Panc1 (cell line): ENCODE results near the gene TIMM17B. TPM values are rescaled to one million over a fixed set of nuclear protein-coding genes. Genes with fewer than 3 reads are reported as not detected.

Source experiments
- ATAC-seq: fragments of 200-7000 bp; cut with Tn5 transposase; 2 replicates; pipeline ENCODE4 v1.9.1; 2020; ENCODE audit warnings: mild to moderate bottlenecking, moderate library complexity
- BruUV-seq: library from RNA; stranded (reverse); fragments of 400-500 nt; replicated peaks from 2 replicates; lab custom pipeline; 2021; lab: Mats Ljungman, UMichigan
- CTCF ChIA-PET: fragments of 300-600 bp; sonication (Branson Sonifier 250); formaldehyde crosslinking; loops from one replicate; lab custom pipeline; 2022; ENCODE audit warnings: antibody characterized with exemption; lab: Charles Lee
- POLR2A ChIA-PET: fragments of 300-600 bp; sonication (Branson Sonifier 250); formaldehyde crosslinking; loops from one replicate; lab custom pipeline; 2022; ENCODE audit warnings: antibody characterized with exemption; lab: Charles Lee
- DNase-seq: peaks from one replicate; pipeline ENCODE4 v3.0.0-alpha.2; 2010; ENCODE audit warnings: low read depth, low spot score
- H3K27ac ChIP-seq: 2 replicates; pipeline ENCODE4 v1.5.1; 2011; ENCODE audit warnings: mild to moderate bottlenecking, low read length, inconsistent platforms
- H3K27me3 ChIP-seq: fragments of 200-500 bp; sonication (Bioruptor generic); 2 replicates; pipeline ENCODE4 v1.6.0; 2014; ENCODE audit warnings: low read length, inconsistent platforms; ENCODE audit not compliant: control insufficient read depth, insufficient read depth
- H3K36me3 ChIP-seq: fragments of 200-500 bp; sonication (Bioruptor generic); 2 replicates; pipeline ENCODE4 v1.5.1; 2014; ENCODE audit warnings: inconsistent platforms, mild to moderate bottlenecking, low read length, moderate library complexity; ENCODE audit not compliant: control insufficient read depth, insufficient read depth
- H3K4me1 ChIP-seq: 2 replicates; pipeline ENCODE4 v1.5.1; 2011; ENCODE audit warnings: inconsistent platforms, mild to moderate bottlenecking, low read length, moderate library complexity; ENCODE audit not compliant: control insufficient read depth, insufficient read depth
- H3K4me3 ChIP-seq, 2 experiments: 2 replicates each; pipeline ENCODE4 v1.5.1; 2011 to 2012; ENCODE audit warnings: low read depth in 2 of 2, low read length in 2 of 2, mild to moderate bottlenecking in 2 of 2, inconsistent platforms in 1 of 2, moderate library complexity in 1 of 2
- H3K9me3 ChIP-seq: fragments of 200-500 bp; sonication (Bioruptor generic); 2 replicates; pipeline ENCODE4 v1.5.1; 2014; ENCODE audit warnings: low read depth, mild to moderate bottlenecking, inconsistent platforms, low read length, moderate library complexity; ENCODE audit not compliant: control insufficient read depth, insufficient read depth
- POLR2AphosphoS5 ChIP-seq: IDR thresholded peaks from 2 replicates; pipeline ENCODE4 v1.6.1; 2012; ENCODE audit warnings: mild to moderate bottlenecking, low read depth, low read length, moderate library complexity
- REST ChIP-seq, 2 experiments: IDR thresholded peaks; 2 replicates each; pipeline ENCODE4 v1.6.1; 2011 to 2012; ENCODE audit warnings: low read depth in 2 of 2, control low read depth in 1 of 2, low read length in 1 of 2, mild to moderate bottlenecking in 1 of 2, moderate library complexity in 1 of 2; ENCODE audit not compliant: insufficient read depth in 1 of 2
- SIN3A ChIP-seq: IDR thresholded peaks from 2 replicates; pipeline ENCODE4 v1.6.1; 2012; ENCODE audit warnings: low read depth, mild to moderate bottlenecking, low read length, moderate library complexity, borderline replicate concordance; ENCODE audit not compliant: insufficient read depth
- TCF7L2 ChIP-seq: IDR thresholded peaks from 2 replicates; pipeline ENCODE4 v1.6.1; 2011; ENCODE audit warnings: mild to moderate bottlenecking, low read depth, low read length, inconsistent platforms
- in situ Hi-C: cut with HindIII; loops from 2 replicates; pipeline ENCODE4 v1.10.0; 2016; ENCODE audit warnings: low sequenced_read_pairs, low pct_unique_long_range_greater_than_20kb
- intact Hi-C: fragments of 100-400 bp; cut with micrococcal nuclease; formaldehyde crosslinking; loops from one replicate; pipeline ENCODE4 v1.10.0; 2022; ENCODE audit not compliant: unreplicated experiment
- total RNA-seq: library from RNA; stranded (reverse); gene quantifications from one replicate; pipeline ENCODE4 v1.2.1, GENCODE V29; 2021; ENCODE audit not compliant: unreplicated experiment
- TF ChIP-seq, protein P1 (sequence below): fragments of 450-650 bp; IDR thresholded peaks from 2 replicates; pipeline ENCODE4 v1.5.1; 2017; ENCODE audit warnings: mild to moderate bottlenecking

TIMM17B gene
- total RNA-seq, 1 experiment from 2014 or later, result 92.1 TPM

GRCh38 chrX:48910926-48911411 lies 13.4 kb upstream of the TIMM17B start:
- DNase-seq, result no peak
- Histone ChIP-seq H3K4me3 (peak overlapping the region; percentile 71 to 99), H3K4me1 (peaks cover 11% of the 10 kb centered on the region), H3K9me3 (no peaks in the 10 kb centered on the region), H3K27ac (peak overlapping the region; percentile 92), H3K27me3 (no peaks in the 10 kb centered on the region), H3K36me3 (peaks cover 11% of the 10 kb centered on the region)
- in situ Hi-C loops (no loop called here), intact Hi-C loops (no loop called here)
- no TSS peak for BruUV-seq
- TF ChIP-seq TCF7L2, result no peak
- no peak for TF ChIP-seq POLR2AphosphoS5
- TF ChIP-seq REST (IDR thresholded peaks at IDR 0.05; ENCODE audit: insufficient read depth in 1 of 2, low read depth in 2 of 2, low read length in 1 of 2), result no peak
- TF ChIP-seq, protein P1, sequence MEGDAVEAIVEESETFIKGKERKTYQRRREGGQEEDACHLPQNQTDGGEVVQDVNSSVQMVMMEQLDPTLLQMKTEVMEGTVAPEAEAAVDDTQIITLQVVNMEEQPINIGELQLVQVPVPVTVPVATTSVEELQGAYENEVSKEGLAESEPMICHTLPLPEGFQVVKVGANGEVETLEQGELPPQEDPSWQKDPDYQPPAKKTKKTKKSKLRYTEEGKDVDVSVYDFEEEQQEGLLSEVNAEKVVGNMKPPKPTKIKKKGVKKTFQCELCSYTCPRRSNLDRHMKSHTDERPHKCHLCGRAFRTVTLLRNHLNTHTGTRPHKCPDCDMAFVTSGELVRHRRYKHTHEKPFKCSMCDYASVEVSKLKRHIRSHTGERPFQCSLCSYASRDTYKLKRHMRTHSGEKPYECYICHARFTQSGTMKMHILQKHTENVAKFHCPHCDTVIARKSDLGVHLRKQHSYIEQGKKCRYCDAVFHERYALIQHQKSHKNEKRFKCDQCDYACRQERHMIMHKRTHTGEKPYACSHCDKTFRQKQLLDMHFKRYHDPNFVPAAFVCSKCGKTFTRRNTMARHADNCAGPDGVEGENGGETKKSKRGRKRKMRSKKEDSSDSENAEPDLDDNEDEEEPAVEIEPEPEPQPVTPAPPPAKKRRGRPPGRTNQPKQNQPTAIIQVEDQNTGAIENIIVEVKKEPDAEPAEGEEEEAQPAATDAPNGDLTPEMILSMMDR, result no peak
- TF ChIP-seq SIN3A, result no peak
- ATAC-seq, result no peak
- ChIA-PET CTCF (no interaction called here), POLR2A (interaction anchor here (0.5 to 1.4 kb wide), 4 partner anchors 13 to 122 kb away, joined by 3 to 6 read pairs (median 3); partner anchors contain the start of genes PQBP1 and TIMM17B)

- POLR2A ChIA-PET, result no interaction called here
- intact Hi-C loops (no loop called here), in situ Hi-C loops (no loop called here)
- ATAC-seq (no peak), DNase-seq (no peak)
- H3K9me3 ChIP-seq, result no peaks in the 10 kb centered on the region
- no TSS peak for BruUV-seq
- no peak overlapping the region for H3K27ac ChIP-seq
- H3K4me1 ChIP-seq, result peaks cover 11% of the 10 kb centered on the region
- H3K4me3 ChIP-seq, result 0 out of 4 replicates have a peak overlapping the region, but pooled peaks of 1 of the 2 experiments have one; percentile 71
- H3K36me3 ChIP-seq, result peaks cover 3% of the 10 kb centered on the region
- TF ChIP-seq, protein P1, result no peak
- TF ChIP-seq SIN3A (no peak), POLR2AphosphoS5 (no peak), REST (IDR thresholded peaks at IDR 0.05; ENCODE audit: insufficient read depth in 1 of 2, low read depth in 2 of 2, low read length in 1 of 2) (no peak), TCF7L2 (no peak)
- CTCF ChIA-PET, result no interaction called here
- H3K27me3 ChIP-seq, result no peaks in the 10 kb centered on the region
Measured at GRCh38 chrX:48909703-48910294, 12.2 kb upstream of the TIMM17B start.
